SK-N-MC (cell line): ENCODE data around the gene SIGLEC7.

Experiments
- EZH2 ChIP-seq: fragments of 200-600 bp; sonication (generic); IDR thresholded peaks from one replicate; pipeline ENCODE4 v1.6.1; 2017; ENCODE audit warnings: antibody characterized with exemption
- POLR2AphosphoS5 ChIP-seq: IDR thresholded peaks from 2 replicates; pipeline ENCODE4 v1.6.1; 2012; ENCODE audit warnings: mild to moderate bottlenecking, low read depth, low read length, borderline replicate concordance

DNA sequence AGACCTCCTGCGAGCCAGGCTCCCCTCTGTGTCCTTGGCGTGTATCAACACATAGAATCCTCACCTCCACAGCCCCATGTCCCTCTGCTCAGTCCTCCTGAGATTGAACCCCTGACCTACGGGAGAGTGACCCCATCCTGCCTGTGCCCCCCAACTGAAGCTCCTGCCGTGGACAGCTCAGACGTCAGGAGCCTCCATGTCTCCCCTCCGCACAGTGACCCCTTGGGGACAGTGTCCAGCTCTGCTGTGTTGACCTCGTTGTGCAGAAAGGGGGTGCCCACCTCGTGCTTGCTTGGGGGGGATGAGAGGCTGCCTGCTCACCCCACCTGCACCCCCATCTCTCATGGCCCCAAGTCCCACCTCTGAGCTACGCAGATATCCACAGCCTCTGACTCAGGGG lies 17.9 kb upstream of the SIGLEC7 start:
- TF ChIP-seq POLR2AphosphoS5 (no peak), EZH2 (no peak)
